ENCODE data around the gene C5. TPM values are rescaled to one million over a fixed set of nuclear protein-coding genes. Genes with fewer than 3 reads are reported as not detected.

Gene C5
- total and polyA plus RNA-seq, 2 experiments from 2014 or later: 13.8 to 55.4 TPM

GRCh38 chr9:120936764-120937122 is 113.3 kb downstream of the C5 start:
- 45% methylated on average over 2 of the region's 2 CpGs for WGBS (ENCODE audit: low lambda C conversion rate, missing lambda C conversion rate)
- no peaks in the 10 kb centered on the region for H3K9me3 ChIP-seq (ENCODE audit: low read depth)
- H3K79me2 ChIP-seq: no peaks in the 10 kb centered on the region
- H2AFZ ChIP-seq: no peak overlapping the region
- H3K4me1 ChIP-seq (ENCODE audit: insufficient read depth): peaks cover 45% of the 10 kb centered on the region
- no peak for DNase-seq (ENCODE audit: low spot score)
- H3K27ac ChIP-seq: peak overlapping the region; percentile 88
- peak overlapping the region; percentile 50 for H3K4me2 ChIP-seq
- no peaks in the 10 kb centered on the region for H3K27me3 ChIP-seq
- H3K9me2 ChIP-seq (replicated peaks; ENCODE audit: insufficient read depth): no peaks in the 10 kb centered on the region
- H3K4me3 ChIP-seq: no peak overlapping the region
- no peaks in the 10 kb centered on the region for H3K36me3 ChIP-seq (replicated peaks; ENCODE audit: insufficient read depth, low read depth)
- TF ChIP-seq CTCF (IDR thresholded peaks at IDR 0.05; ENCODE audit: poor library complexity): no peak
- H4K20me1 ChIP-seq (ENCODE audit: insufficient read depth, poor library complexity, severe bottlenecking): no peaks in the 10 kb centered on the region

DNA sequence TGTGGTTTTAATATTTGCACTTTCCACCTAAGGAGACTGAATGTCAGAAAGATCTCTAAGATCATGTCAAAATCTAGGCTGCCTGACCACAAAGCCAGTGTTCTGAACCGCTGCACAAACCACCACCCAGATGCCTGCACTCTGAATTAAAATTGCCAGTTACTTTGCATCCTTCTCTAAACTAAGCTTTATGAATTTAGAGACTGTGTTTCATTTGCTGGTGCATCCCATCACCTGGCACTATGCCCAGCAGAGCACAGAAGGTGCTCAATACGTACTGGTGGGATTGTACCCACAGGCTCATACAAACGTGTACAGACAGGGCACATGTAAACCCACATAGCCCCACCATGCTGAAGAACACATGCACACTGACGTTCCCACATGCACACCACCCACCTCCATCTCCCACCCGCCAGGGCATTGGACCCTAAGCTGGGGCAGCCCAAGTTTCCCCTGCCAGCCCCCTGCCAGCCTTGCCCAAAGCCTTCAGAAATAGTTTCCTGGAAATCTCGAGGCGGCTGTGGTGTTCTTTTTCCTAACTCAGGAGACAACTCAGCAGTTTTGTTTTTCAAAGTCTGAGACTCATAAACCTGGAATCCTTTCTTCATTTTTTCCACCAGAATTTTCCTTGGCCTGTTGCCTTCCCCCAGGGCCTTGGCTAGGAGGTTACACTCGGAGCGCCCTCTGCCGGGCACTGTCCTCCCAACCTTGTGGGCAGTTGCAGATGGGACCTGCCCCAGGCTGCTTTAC is 113.9 kb downstream of the C5 start:
- peak; percentile 99 for TF ChIP-seq CTCF (IDR thresholded peaks at IDR 0.05; ENCODE audit: poor library complexity)
- TF ChIP-seq EZH2 (IDR thresholded peaks at IDR 0.05; ENCODE audit: borderline replicate concordance): no peak
- Histone ChIP-seq H2AFZ (no peak overlapping the region), H3K27ac (peak overlapping the region; percentile 88), H3K4me1 (ENCODE audit: insufficient read depth) (peaks cover 44% of the 10 kb centered on the region), H3K27me3 (no peaks in the 10 kb centered on the region), H4K20me1 (ENCODE audit: insufficient read depth, poor library complexity, severe bottlenecking) (no peaks in the 10 kb centered on the region), H3K36me3 (replicated peaks; ENCODE audit: insufficient read depth, low read depth) (no peaks in the 10 kb centered on the region), H3K9me3 (ENCODE audit: low read depth) (no peaks in the 10 kb centered on the region), H3K4me2 (peak overlapping the region; percentile 63), H3K79me2 (no peaks in the 10 kb centered on the region), H3K9me2 (replicated peaks; ENCODE audit: insufficient read depth) (no peaks in the 10 kb centered on the region), H3K4me3 (no peak overlapping the region)
- WGBS (ENCODE audit: low lambda C conversion rate, missing lambda C conversion rate): 28% methylated on average over 10 of the region's 10 CpGs
- peak; percentile 95 for DNase-seq (ENCODE audit: low spot score)

DNA sequence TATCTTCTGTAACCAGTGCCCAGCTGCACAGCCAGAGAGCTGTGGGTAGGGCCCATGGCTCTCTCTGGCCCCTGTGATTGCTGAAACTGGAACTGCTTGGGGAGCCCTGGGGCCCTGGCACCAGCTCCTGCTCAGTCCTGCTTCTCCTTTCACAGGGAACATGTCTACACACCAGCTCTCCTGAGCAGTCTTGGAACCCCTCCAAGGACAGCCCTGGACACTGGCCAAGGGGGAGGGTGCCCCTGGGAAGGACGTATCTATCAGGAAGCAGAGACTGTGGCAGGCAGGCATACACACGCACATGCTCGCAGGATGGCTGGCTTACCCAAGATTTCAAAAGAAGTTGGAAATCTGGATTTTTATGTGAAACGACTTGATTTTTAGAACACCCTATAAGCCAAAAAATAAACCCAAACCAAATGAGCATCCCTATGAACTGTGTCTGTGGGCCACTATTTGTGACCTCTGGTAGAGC is 114.7 kb downstream of the C5 start:
- Histone ChIP-seq H3K4me1 (ENCODE audit: insufficient read depth) (peaks cover 44% of the 10 kb centered on the region), H3K27me3 (no peaks in the 10 kb centered on the region), H3K36me3 (replicated peaks; ENCODE audit: insufficient read depth, low read depth) (no peaks in the 10 kb centered on the region), H3K4me3 (no peak overlapping the region), H3K9me2 (replicated peaks; ENCODE audit: insufficient read depth) (no peaks in the 10 kb centered on the region), H3K4me2 (peak overlapping the region; percentile 63), H3K79me2 (no peaks in the 10 kb centered on the region), H3K9me3 (ENCODE audit: low read depth) (no peaks in the 10 kb centered on the region), H4K20me1 (ENCODE audit: insufficient read depth, poor library complexity, severe bottlenecking) (no peaks in the 10 kb centered on the region), H3K27ac (peak overlapping the region; percentile 88), H2AFZ (no peak overlapping the region)
- peak; percentile 88 for DNase-seq (ENCODE audit: low spot score)
- no peak for TF ChIP-seq EZH2phosphoT487 (IDR thresholded peaks at IDR 0.05; ENCODE audit: low read depth, severe bottlenecking, unreplicated experiment)
- TF ChIP-seq CTCF (IDR thresholded peaks at IDR 0.05; ENCODE audit: poor library complexity): no peak
- TF ChIP-seq EZH2 (IDR thresholded peaks at IDR 0.05; ENCODE audit: borderline replicate concordance): no peak
- 48% methylated on average over 4 of the region's 4 CpGs for WGBS (ENCODE audit: low lambda C conversion rate, missing lambda C conversion rate)

Data from hepatocyte (in vitro differentiated cells).